ENCODE results near the gene CNR2.
"Not testable (repeated sequence)": the region's sequence is repeated elsewhere in the genome, so short reads cannot be mapped to it uniquely, and the experiment has no call there.

CNR2 gene

GRCh38 chr1:23882746-23883145 lies 30.4 kb downstream of the CNR2 start:
- no peak for DNase-seq

GRCh38 chr1:23879809-23880208 lies 33.4 kb downstream of the CNR2 start:
- no peak for DNase-seq

- DNase-seq, result no peak
Observed at GRCh38 chr1:23878668-23879067, 34.5 kb downstream of the CNR2 start.

GRCh38 chr1:23875382-23875781 lies 37.8 kb downstream of the CNR2 start:
- DNase-seq, result no peak

GRCh38 chr1:23872421-23872820 lies 40.7 kb downstream of the CNR2 start:
- no peak for DNase-seq

- no peak for DNase-seq
Observed at GRCh38 chr1:23869051-23869450, 44.1 kb downstream of the CNR2 start.

- DNase-seq, result no peak
Observed at GRCh38 chr1:23868557-23869016, 44.6 kb downstream of the CNR2 start.

GRCh38 chr1:23867895-23868556 lies 45.1 kb downstream of the CNR2 start, which contains the start of gene FUCA1:
FUCA1 (minus strand) TSS chr1:23868290; CDS start chr1:23868286, 4 bp downstream.
- DNase-seq, result peak; percentile 90

- no peak for DNase-seq
Observed at GRCh38 chr1:23867542-23867894, 45.6 kb downstream of the CNR2 start.

- DNase-seq, result no peak
Observed at GRCh38 chr1:23865543-23865930, 47.6 kb downstream of the CNR2 start.

- no peak for DNase-seq
Observed at GRCh38 chr1:23864801-23865542, 48.2 kb downstream of the CNR2 start.

- no peak for DNase-seq
Observed at GRCh38 chr1:23862640-23863039, 50.5 kb downstream of the CNR2 start.

- no peak for DNase-seq
Observed at GRCh38 chr1:23854568-23854967, 58.6 kb downstream of the CNR2 start.

GRCh38 chr1:23853124-23853523 lies 60.0 kb downstream of the CNR2 start:
- not testable (repeated sequence) for DNase-seq

- DNase-seq, result not testable (repeated sequence)
Observed at GRCh38 chr1:23851406-23851805, 61.8 kb downstream of the CNR2 start.

- no peak for DNase-seq
Observed at GRCh38 chr1:23848673-23849616, 64.2 kb downstream of the CNR2 start.

GRCh38 chr1:23847482-23848095 lies 65.6 kb downstream of the CNR2 start:
- DNase-seq, result not testable (repeated sequence)

GRCh38 chr1:23845163-23845562 lies 68.0 kb downstream of the CNR2 start:
- no peak for DNase-seq

- no peak for DNase-seq
Observed at GRCh38 chr1:23843644-23844043, 69.5 kb downstream of the CNR2 start.

GRCh38 chr1:23838401-23838866 lies 74.7 kb downstream of the CNR2 start:
- DNase-seq, result peak; percentile 77

GRCh38 chr1:23837908-23838307 lies 75.3 kb downstream of the CNR2 start:
- peak; percentile 1 for DNase-seq

GRCh38 chr1:23836037-23836436 lies 77.1 kb downstream of the CNR2 start:
- no peak for DNase-seq

- DNase-seq, result not testable (repeated sequence)
Observed at GRCh38 chr1:23834156-23834555, 79.0 kb downstream of the CNR2 start.

Measured in stimulated activated CD4-positive, alpha-beta T cell treated with anti-CD3 and anti-CD28 coated beads, Interleukin-12 subunit alpha, Interleukin-12 subunit beta, amount 100 ng/mL, for 4 hours (primary cell).